ENCODE data around the gene SLITRK6.
"Not testable (repeated sequence)": the region's sequence is repeated elsewhere in the genome, so short reads cannot be mapped to it uniquely, and the experiment has no call there.

SLITRK6 gene

GRCh38 chr13:85799097-85799582 lies at the start of gene SLITRK6:
SLITRK6 (minus strand) TSS chr13:85799419; CDS start chr13:85796508, 2,911 bp downstream.
- no peak for DNase-seq

- DNase-seq = no peak
Observed at GRCh38 chr13:85847012-85847411, 47.8 kb upstream of the SLITRK6 start.

GRCh38 chr13:85841427-85841826 lies 42.2 kb upstream of the SLITRK6 start:
- DNase-seq = no peak

- DNase-seq = no peak
Observed at GRCh38 chr13:85833921-85834320, 34.7 kb upstream of the SLITRK6 start.

- DNase-seq = no peak
Observed at GRCh38 chr13:85828094-85828684, 29.0 kb upstream of the SLITRK6 start.

GRCh38 chr13:85825454-85825853 lies 26.2 kb upstream of the SLITRK6 start:
- DNase-seq = no peak

- DNase-seq = no peak
Observed at GRCh38 chr13:85823832-85824231, 24.6 kb upstream of the SLITRK6 start.

- DNase-seq = no peak
Observed at GRCh38 chr13:85819513-85819912, 20.3 kb upstream of the SLITRK6 start.

- DNase-seq = no peak
Observed at GRCh38 chr13:85816413-85816812, 17.2 kb upstream of the SLITRK6 start.

GRCh38 chr13:85812282-85812681 lies 13.1 kb upstream of the SLITRK6 start:
- no peak for DNase-seq

- DNase-seq = no peak
Observed at GRCh38 chr13:85808811-85809210, 9.6 kb upstream of the SLITRK6 start.

- DNase-seq = no peak
Observed at GRCh38 chr13:85806553-85807175, 7.4 kb upstream of the SLITRK6 start.

- no peak for DNase-seq
Observed at GRCh38 chr13:85798556-85798955, 663 bp downstream of the SLITRK6 start.

GRCh38 chr13:85797311-85797710 lies 1.9 kb downstream of the SLITRK6 start:
- DNase-seq = no peak

GRCh38 chr13:85785205-85785604 lies 14.0 kb downstream of the SLITRK6 start:
- DNase-seq = no peak

GRCh38 chr13:85772367-85772766 lies 26.9 kb downstream of the SLITRK6 start:
- no peak for DNase-seq

- no peak for DNase-seq
Observed at GRCh38 chr13:85771856-85772255, 27.4 kb downstream of the SLITRK6 start.

GRCh38 chr13:85768946-85769345 lies 30.3 kb downstream of the SLITRK6 start:
- no peak for DNase-seq

- no peak for DNase-seq
Observed at GRCh38 chr13:85755123-85755522, 44.1 kb downstream of the SLITRK6 start.

GRCh38 chr13:85743201-85743770 lies 55.9 kb downstream of the SLITRK6 start:
- DNase-seq = not testable (repeated sequence)
